LNCaP clone FGC (cell line): ENCODE measurements around the gene GFRA1.

Experiments
- DNase-seq: peaks from one replicate; pipeline ENCODE4 v3.0.0-alpha.2; 2011; ENCODE audit warnings: low read depth
- H3K4me3 ChIP-seq: 2 replicates; pipeline ENCODE4 v1.5.1; 2011; ENCODE audit warnings: mild to moderate bottlenecking, low read depth, low read length, control low read depth
- CTCF ChIP-seq: IDR thresholded peaks from 2 replicates; pipeline ENCODE4 v1.5.1; 2012; ENCODE audit warnings: mild to moderate bottlenecking; ENCODE audit not compliant: control insufficient read depth, insufficient read depth; ENCODE audit errors: extremely low read depth

The GFRA1 gene

GRCh38 chr10:116195583-116195982, 77.4 kb downstream of the GFRA1 start:
- TF ChIP-seq CTCF = no peak
- no peak for DNase-seq
- no peak overlapping the region for H3K4me3 ChIP-seq

- no peak overlapping the region for H3K4me3 ChIP-seq
- TF ChIP-seq CTCF = no peak
- DNase-seq = no peak
These were observed 78.0 kb downstream of the GFRA1 start for GRCh38 chr10:116195039-116195438.

- no peak for DNase-seq
- H3K4me3 ChIP-seq = no peak overlapping the region
- no peak for TF ChIP-seq CTCF
These were observed 78.9 kb downstream of the GFRA1 start for GRCh38 chr10:116194061-116194460.

GRCh38 chr10:116190883-116191282, 82.1 kb downstream of the GFRA1 start:
- no peak for TF ChIP-seq CTCF
- no peak for DNase-seq
- no peak overlapping the region for H3K4me3 ChIP-seq

GRCh38 chr10:116186273-116186672, 86.7 kb downstream of the GFRA1 start:
- no peak for DNase-seq
- no peak overlapping the region for H3K4me3 ChIP-seq
- no peak for TF ChIP-seq CTCF

GRCh38 chr10:116185199-116185867, 87.7 kb downstream of the GFRA1 start:
- no peak for DNase-seq
- TF ChIP-seq CTCF = no peak
- no peak overlapping the region for H3K4me3 ChIP-seq

- no peak overlapping the region for H3K4me3 ChIP-seq
- TF ChIP-seq CTCF = no peak
- no peak for DNase-seq
These were observed 88.6 kb downstream of the GFRA1 start for GRCh38 chr10:116184512-116184794.
